Esophagus muscularis mucosa (tissue), 4 donors: ENCODE results near the gene NBEA. TPM values are rescaled to one million over a fixed set of nuclear protein-coding genes. Genes with fewer than 3 reads are reported as not detected.

Experiments used
- DNase-seq: peaks from one replicate; pipeline ENCODE4 v3.0.0-alpha.2; 2017; ENCODE audit errors: extremely low spot score
- H3K27ac ChIP-seq, 4 donors: fragments of 200-600 bp; sonication (generic); replicated peaks in 1 of 4; 1 replicate in 3 of 4; 2 replicates in 1 of 4; pipeline ENCODE4 v1.5.1; 2016 to 2019; ENCODE audit warnings: mild to moderate bottlenecking in 1 of 4
- H3K27me3 ChIP-seq, 4 donors: fragments of 200-600 bp; sonication (generic); one replicate each; pipeline versions ENCODE4 v1.5.1 to v1.6.0; 2016 to 2019
- H3K36me3 ChIP-seq, 4 donors: fragments of 200-600 bp; sonication (generic); one replicate each; pipeline ENCODE4 v1.5.1; 2016 to 2019
- H3K4me1 ChIP-seq, 4 donors: fragments of 200-600 bp; sonication (generic); one replicate each; pipeline ENCODE4 v1.5.1; 2016 to 2019
- H3K4me3 ChIP-seq, 4 donors: fragments of 200-600 bp; sonication (generic); 1 replicate in 2 of 4; 2 replicates in 2 of 4; pipeline ENCODE4 v1.5.1; 2016 to 2019; ENCODE audit warnings: mild to moderate bottlenecking in 4 of 4, moderate library complexity in 1 of 4
- H3K9me3 ChIP-seq, 4 donors: fragments of 200-600 bp; sonication (generic); 1 replicate in 3 of 4; 2 replicates in 1 of 4; pipeline ENCODE4 v1.5.1; 2016 to 2019
- CTCF ChIP-seq, 3 experiments: fragments of 200-600 bp in 2 of 3; fragments of 450-650 bp in 1 of 3; sonication (generic) in 2 of 3; IDR thresholded peaks; one replicate each; pipeline ENCODE4 v1.5.1; 2017 to 2019; ENCODE audit warnings: antibody characterized with exemption in 3 of 3, mild to moderate bottlenecking in 2 of 3, moderate library complexity in 1 of 3
- EP300 ChIP-seq: sonication (generic); formaldehyde crosslinking; IDR thresholded peaks from one replicate; pipeline ENCODE4 v1.6.1; 2017; ENCODE audit warnings: antibody characterized with exemption
- POLR2A ChIP-seq: fragments of 450-650 bp; IDR thresholded peaks from one replicate; pipeline ENCODE4 v1.6.1; 2017; ENCODE audit warnings: antibody characterized with exemption, moderate library complexity, mild to moderate bottlenecking, low read depth
- POLR2AphosphoS5 ChIP-seq, 2 donors: sonication (generic); formaldehyde crosslinking; IDR thresholded peaks; one replicate each; pipeline ENCODE4 v1.6.1; 2017; ENCODE audit warnings: antibody characterized with exemption in 2 of 2
- WGBS: methylation state at CpG from one replicate; pipeline ENCODE4 v1.1.5; 2018; 5-methylcytosine and 5-hydroxymethylcytosine counted together
- intact Hi-C: fragments of 100-400 bp; cut with DNase I; formaldehyde crosslinking; loops from one replicate; pipeline ENCODE4 v1.15.1; 2023
- total RNA-seq, 4 donors: library from RNA; depleted of rRNA; stranded (reverse); fragments of >200 nt; gene quantifications; one replicate each; pipeline versions ENCODE4 v1.1.0 to v1.2.1, GENCODE V29; 2016

The NBEA gene
- total RNA-seq, 4 donors from 2014 or later = 21.0 to 30.8 (median 25.0) TPM

GRCh38 chr13:35496761-35497386 lies 554.8 kb downstream of the NBEA start:
- Histone ChIP-seq H3K4me3 (no peak overlapping the region), H3K36me3 (no peaks in the 10 kb centered on the region), H3K27me3 (no peaks in the 10 kb centered on the region), H3K27ac (no peak overlapping the region), H3K4me1 (peaks cover 0 to 16% (median 10%) of the 10 kb centered on the region in 4 donors), H3K9me3 (peaks cover 0 to 5% (median 0%) of the 10 kb centered on the region in 4 donors)
- WGBS = 92% methylated on average over 2 of the region's 2 CpGs
- DNase-seq = no peak
- TF ChIP-seq POLR2AphosphoS5 (IDR thresholded peaks at IDR 0.05) (no peak), EP300 (no peak), CTCF (IDR thresholded peaks at IDR 0.05) (no peak), POLR2A (no peak)
- intact Hi-C loops = no loop called here

GRCh38 chr13:35498231-35498630 lies 556.2 kb downstream of the NBEA start:
- Histone ChIP-seq H3K27me3 (no peaks in the 10 kb centered on the region), H3K36me3 (no peaks in the 10 kb centered on the region), H3K27ac (no peak overlapping the region), H3K4me1 (peaks cover 0 to 24% (median 12%) of the 10 kb centered on the region in 4 donors), H3K4me3 (no peak overlapping the region), H3K9me3 (peaks cover 0 to 5% (median 0%) of the 10 kb centered on the region in 4 donors)
- no peak for TF ChIP-seq EP300
- no peak for TF ChIP-seq POLR2AphosphoS5 (IDR thresholded peaks at IDR 0.05)
- no peak for TF ChIP-seq CTCF (IDR thresholded peaks at IDR 0.05)
- TF ChIP-seq POLR2A = no peak
- intact Hi-C loops = no loop called here
- DNase-seq = no peak

- H3K4me3 ChIP-seq = no peak overlapping the region
- H3K4me1 ChIP-seq = peaks cover 0 to 24% (median 12%) of the 10 kb centered on the region in 4 donors
- no peaks in the 10 kb centered on the region for H3K27me3 ChIP-seq
- H3K36me3 ChIP-seq = no peaks in the 10 kb centered on the region
- intact Hi-C loops = no loop called here
- peaks cover 0 to 5% (median 0%) of the 10 kb centered on the region in 4 donors for H3K9me3 ChIP-seq
- H3K27ac ChIP-seq = no peak overlapping the region
- 70% methylated on average over 2 of the region's 2 CpGs for WGBS
- TF ChIP-seq POLR2AphosphoS5 (IDR thresholded peaks at IDR 0.05) = no peak
- TF ChIP-seq EP300 = no peak
- TF ChIP-seq CTCF (IDR thresholded peaks at IDR 0.05) = no peak
- no peak for TF ChIP-seq POLR2A
- no peak for DNase-seq
These were observed 557.2 kb downstream of the NBEA start for GRCh38 chr13:35499196-35499662.

GRCh38 chr13:35499676-35500075 lies 557.6 kb downstream of the NBEA start:
- 62% methylated on average over 4 of the region's 4 CpGs for WGBS
- TF ChIP-seq EP300 = no peak
- TF ChIP-seq POLR2AphosphoS5 (IDR thresholded peaks at IDR 0.05) = no peak
- no peak for TF ChIP-seq CTCF (IDR thresholded peaks at IDR 0.05)
- no peak for TF ChIP-seq POLR2A

More at GRCh38 chr13:35499676-35500075, 557.6 kb downstream of the NBEA start:
- Histone ChIP-seq H3K9me3 (peaks cover 0 to 3% (median 0%) of the 10 kb centered on the region in 4 donors), H3K27ac (no peak overlapping the region), H3K36me3 (no peaks in the 10 kb centered on the region), H3K27me3 (no peaks in the 10 kb centered on the region), H3K4me1 (peaks cover 0 to 24% (median 12%) of the 10 kb centered on the region in 4 donors), H3K4me3 (no peak overlapping the region)
- no peak for DNase-seq
- intact Hi-C loops = no loop called here
